Cerebellar cortex (tissue), 1 donor: Measurements from ENCODE around the gene TMEM209.

Source experiments
- DNase-seq: peaks from one replicate; pipeline ENCODE4 v3.0.0-alpha.2; 2015; ENCODE audit warnings: low spot score

TMEM209 gene

DNA sequence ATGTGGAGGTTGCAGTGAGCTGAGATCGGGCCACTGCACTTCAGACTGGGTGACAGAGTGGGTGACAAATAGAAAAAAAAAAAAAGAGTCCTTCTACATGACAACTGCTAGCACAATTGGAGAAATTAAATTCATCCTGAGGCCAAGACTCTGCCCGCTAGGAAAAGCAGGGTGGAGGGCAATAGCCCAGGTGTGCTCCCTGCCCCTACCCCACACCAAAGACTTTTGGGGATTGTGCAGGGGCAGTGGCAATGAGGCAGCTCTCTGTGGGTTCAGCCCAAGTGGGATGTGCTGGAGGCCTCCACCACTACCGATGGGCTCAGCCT, 61.3 kb downstream of the TMEM209 start:
- no peak for DNase-seq

DNA sequence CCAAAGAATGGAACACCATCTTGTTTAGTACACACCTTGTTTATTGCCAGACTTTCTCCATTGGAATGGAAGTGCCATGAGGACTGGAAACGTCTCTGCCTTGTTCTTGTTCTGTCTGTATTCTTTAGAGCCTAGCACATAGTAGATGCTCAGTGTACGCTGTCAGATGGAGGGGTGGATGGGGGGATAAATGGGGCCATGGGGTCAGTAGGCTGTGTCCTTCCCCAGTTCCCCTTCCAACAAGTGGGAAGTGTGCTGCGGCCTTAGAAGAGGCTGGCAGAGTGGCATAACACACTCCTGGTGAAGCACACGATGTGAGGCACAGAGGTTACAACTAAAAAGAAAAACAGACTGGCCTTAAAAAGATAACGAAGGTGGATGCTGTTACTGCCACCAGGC, 61.9 kb downstream of the TMEM209 start:
- no peak for DNase-seq

- DNase-seq = peak; percentile 38
Measured at GRCh38 chr7:130142654-130143333, 62.4 kb downstream of the TMEM209 start.

DNA sequence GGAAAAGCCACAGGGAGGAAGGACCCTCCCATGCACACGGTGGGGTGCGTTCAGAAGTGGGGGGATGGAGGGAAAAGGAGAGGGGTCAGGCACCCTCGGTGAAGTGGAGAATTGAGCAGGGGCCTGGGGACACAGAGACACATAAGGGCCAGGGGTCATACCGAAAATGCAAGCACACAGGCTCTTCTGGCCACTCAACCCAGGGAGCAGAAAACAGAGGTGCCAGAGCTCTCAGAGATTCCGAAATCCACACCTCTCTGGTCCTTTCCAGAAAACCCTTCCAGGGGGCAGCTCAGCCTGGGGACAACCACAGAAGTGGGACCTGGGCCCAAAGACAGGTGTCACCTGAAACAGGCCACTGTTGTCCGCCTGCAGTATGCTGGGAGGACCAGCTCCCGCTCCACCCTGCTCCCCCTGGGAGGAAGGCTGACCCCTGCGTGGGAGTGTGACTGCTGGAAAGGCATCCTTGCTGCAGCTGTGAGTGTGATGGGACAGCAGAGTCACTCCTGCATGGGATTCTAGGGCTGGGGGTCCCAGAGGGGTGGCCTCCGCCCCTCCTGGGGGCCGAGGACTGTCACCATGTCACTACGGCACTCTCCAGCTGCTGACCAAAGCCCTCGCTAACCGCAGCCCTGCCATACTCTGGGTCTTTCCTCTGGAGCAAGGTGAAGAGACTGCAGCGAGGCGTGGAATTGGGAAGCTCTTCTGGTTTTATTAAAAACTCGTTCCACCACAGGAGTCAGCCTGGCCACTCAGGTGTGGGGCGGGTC, 63.1 kb downstream of the TMEM209 start:
- peak; percentile 51 for DNase-seq

GRCh38 chr7:130141161-130141883, 63.9 kb downstream of the TMEM209 start:
- peak; percentile 98 for DNase-seq

DNA sequence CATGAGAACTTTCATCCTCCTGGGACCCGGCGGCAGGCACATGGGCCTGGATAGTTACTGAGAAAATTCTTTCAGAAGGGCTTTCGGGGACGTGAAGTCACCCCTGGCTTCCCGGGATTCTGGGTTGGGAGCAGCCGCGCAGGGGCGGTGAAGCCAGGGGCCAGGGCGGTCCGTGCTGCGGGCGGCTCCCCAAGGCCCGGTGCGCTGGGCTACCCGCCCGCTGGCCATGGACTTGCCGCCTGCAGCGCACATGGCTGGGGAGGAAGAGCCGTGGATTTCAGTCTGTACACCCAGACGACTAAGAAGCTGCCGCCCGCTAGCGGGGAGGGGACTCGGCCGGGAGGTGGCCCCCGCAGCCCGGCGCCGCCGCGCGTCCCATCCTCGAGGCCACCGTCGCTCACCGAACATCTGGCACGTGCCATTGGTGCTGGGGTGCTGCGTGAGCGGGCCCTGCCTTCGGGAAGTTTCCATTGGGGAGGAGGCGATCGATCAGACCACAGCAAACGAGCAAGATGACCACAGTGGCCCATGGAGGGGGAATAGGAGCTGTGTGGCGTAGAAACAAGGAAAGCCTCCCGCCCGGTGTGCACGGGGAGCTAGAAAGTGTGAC, 64.5 kb downstream of the TMEM209 start:
- no peak for DNase-seq

- DNase-seq = no peak
Measured at GRCh38 chr7:130139193-130139960, 65.8 kb downstream of the TMEM209 start.

GRCh38 chr7:130137207-130137606, 68.0 kb downstream of the TMEM209 start:
- no peak for DNase-seq

- no peak for DNase-seq
Measured at GRCh38 chr7:130136579-130137167, 68.5 kb downstream of the TMEM209 start.

GRCh38 chr7:130135208-130136205, 69.7 kb downstream of the TMEM209 start:
- DNase-seq = no peak

- DNase-seq = no peak
Measured at GRCh38 chr7:130134726-130135125, 70.5 kb downstream of the TMEM209 start.

- DNase-seq = no peak
Measured at GRCh38 chr7:130134106-130134636, 71.0 kb downstream of the TMEM209 start.

DNA sequence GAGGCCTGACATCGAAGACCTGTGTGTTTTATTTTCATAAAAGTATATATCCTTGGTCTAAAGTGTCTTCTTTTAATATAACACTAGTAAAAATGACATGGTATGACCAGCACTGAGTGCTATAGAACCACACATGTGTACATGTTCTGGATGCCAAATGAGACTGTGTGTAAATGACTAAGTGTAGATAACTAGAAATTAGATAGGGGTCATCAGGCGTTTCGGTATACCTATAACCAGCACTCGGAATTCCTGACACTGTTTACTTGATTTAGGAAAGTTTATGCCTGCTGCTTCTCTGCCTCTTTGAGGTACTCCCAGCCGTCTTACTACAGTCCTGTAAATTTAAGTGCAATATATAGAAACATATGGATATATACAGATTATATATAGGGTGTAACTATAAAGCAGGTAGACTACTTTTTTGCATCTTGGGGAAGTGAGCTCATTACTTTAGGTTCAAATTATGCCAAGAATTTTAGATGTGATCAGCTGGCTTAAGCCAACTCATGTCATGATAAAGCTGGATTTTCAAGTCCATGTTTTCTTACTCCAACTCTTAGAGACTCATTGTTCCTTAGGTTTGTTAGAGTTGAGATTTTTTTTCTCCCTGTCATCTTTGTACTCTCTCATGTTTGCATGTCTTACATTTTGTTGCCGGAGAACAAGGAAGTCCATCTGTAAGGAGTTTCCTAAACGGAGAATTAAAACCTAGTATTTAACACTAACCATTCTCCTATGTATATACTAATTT, 72.0 kb downstream of the TMEM209 start:
- no peak for DNase-seq

DNA sequence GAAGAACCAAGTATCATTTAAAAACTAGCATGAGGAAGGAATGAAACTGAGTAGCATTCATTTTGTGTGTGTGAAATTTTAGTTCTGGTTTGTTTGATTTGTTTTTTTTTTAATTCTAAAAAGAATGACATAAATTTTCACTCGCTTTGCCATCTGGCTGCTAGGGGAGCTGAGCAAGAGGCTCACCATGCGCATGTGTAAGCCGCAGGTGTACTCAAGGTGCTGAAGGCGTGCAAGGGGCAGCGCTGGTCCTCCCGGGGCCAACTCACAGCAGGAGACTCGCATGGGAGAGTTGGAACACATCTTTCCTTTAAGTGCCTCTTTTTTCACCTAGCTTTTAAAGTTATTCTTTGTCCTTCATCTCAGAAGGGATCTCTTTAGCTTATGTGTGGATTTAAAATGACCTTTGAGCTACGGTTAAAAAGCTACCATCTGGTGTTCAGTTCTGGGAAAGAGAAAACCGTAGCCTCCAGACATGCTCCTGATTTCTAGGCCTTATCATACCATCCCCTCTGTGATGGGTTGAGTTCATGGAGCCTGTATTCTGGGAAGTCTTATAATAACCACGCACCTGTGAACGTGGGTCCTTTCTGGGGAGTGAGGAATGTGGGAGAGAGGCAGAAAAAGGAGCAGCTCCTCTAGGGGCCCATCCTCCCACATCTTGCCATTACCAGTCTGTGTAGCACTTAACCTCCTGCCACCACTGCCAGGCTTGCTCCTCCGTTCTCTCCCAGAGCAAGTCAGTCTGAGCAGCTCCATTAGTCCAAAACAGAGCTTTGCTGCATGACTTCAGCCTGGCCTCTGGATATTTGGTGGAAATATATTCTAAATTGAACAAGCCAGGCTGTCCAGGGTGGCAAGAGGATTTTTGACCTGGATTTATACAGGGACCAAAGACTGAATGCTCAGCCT, 73.0 kb downstream of the TMEM209 start:
- DNase-seq = peak; percentile 52

DNA sequence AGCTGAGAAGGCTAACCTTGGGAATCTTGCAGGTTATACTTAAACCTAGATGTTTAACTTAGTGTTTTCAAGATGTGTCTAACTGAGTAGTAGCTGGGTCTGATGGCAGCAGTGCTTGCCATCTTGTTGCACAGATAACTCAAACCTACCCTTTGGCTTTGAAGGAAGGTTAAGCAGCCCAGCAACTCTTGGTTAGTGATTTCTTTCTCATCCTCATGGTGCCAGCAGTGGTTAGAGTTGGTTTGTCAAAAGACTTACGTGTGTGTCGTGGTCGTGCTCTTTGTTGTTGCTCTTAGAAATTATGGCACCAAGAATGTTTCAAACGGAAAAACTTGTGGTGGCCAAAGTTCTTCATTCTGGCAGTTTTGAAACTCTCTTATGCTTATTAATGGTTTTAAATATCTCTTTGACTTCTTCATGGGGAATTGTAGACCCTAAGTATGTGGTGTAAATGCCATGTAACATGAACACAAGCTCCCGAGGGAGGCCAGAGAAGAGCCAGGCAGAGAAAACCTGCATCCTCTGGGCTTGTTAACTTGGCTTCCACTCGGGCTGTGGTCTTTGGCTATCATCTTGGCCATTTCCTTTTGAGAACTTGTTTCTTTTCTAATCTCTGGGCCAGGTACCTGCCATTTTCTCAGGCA, 73.9 kb downstream of the TMEM209 start:
- no peak for DNase-seq

GRCh38 chr7:130129011-130129411, 76.2 kb downstream of the TMEM209 start:
- no peak for DNase-seq

DNA sequence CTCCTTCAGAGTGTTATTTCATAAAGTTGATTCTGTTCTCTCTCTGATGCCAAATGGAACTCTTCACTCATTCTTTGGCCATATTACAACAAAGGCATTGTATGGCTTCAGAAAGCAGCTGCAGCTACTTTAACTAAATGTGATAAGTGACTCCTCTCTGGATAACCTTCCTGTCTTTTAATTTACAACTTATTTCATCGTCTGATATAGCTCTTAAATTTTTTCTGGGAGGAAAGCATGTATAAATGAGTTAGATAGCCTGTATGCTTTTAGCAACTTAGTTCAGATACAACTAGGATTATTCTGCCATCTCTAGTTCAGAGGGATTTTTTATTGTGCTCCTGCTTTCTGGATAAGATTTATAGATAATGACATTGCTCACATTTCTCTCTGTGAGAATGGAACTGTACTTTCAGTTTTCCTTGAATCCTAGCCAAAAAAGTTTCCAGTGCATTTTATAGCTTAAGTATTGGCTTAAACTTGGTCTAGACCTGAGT, 77.3 kb downstream of the TMEM209 start:
- DNase-seq = no peak
